GM18498 (cell line): ENCODE results near the gene DPPA5.
"Not testable (repeated sequence)": the region's sequence is repeated elsewhere in the genome, so short reads cannot be mapped to it uniquely, and the experiment has no call there.

ENCODE experiments used
- ATAC-seq: cut with Tn5 transposase; IDR thresholded peaks from one replicate; pipeline ENCODE4 v1.9.1; 2021; ENCODE audit warnings: mild to moderate bottlenecking, moderate library complexity; ENCODE audit not compliant: unreplicated experiment

DPPA5 gene

GRCh38 chr6:73303773-73304172 is 50.3 kb downstream of the DPPA5 start:
- ATAC-seq = not testable (repeated sequence)
